Left renal pelvis (tissue), 4 donors: Measurements from ENCODE around the gene IL19. TPM values are rescaled to one million over a fixed set of nuclear protein-coding genes. Genes with fewer than 3 reads are reported as not detected.
"Not testable (repeated sequence)": the region's sequence is repeated elsewhere in the genome, so short reads cannot be mapped to it uniquely, and the experiment has no call there.

Experiments
- DNase-seq, 4 donors: peaks; one replicate each; pipeline ENCODE4 v3.0.0-alpha.2; 2013; ENCODE audit warnings: low read depth in 4 of 4, low spot score in 3 of 4
- polyA plus RNA-seq, 4 donors: library from polyadenylated mRNA; unstranded; fragments of 120-200 nt; gene quantifications; one replicate each; pipeline ENCODE4 v1.2.1, GENCODE V29; 2013; ENCODE audit not compliant: insufficient read length in 4 of 4

IL19 gene
- polyA plus RNA-seq, 4 donors = 0.56 to 0.96 (median 0.88) TPM; not detected in 1

DNA sequence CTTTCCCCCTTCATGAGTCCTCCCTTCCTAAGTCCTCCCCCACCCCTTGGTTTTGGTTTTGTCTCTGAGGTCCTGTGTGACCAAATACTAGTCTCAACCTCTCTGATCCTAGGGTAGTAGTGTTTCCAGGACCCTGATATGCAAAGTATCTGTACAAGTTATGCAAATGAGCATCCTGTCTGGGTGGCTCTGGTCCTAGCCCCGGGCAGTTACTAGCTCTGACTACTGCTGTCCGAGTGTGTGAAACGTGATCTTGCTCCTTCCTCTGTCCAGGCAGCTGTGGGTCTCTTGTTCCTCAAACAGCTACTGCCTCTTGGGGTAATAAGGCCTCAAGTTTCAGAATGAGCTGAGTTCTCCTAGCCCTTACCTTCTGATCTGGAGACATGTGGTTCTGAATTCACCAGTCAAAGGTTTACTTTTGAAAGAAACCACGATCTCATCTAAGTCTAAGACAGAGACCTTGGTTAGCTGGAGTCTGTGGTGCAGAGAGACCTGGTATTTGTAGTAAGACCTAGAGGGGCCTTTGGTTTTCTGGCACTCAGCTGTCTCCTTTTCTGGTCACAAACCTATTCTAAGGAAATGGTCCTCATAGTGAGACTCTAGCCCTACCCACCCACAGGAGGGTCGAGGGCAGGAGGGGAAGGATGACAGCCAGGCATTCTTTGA lies 31.0 kb upstream of the IL19 start:
- DNase-seq = no peak

DNA sequence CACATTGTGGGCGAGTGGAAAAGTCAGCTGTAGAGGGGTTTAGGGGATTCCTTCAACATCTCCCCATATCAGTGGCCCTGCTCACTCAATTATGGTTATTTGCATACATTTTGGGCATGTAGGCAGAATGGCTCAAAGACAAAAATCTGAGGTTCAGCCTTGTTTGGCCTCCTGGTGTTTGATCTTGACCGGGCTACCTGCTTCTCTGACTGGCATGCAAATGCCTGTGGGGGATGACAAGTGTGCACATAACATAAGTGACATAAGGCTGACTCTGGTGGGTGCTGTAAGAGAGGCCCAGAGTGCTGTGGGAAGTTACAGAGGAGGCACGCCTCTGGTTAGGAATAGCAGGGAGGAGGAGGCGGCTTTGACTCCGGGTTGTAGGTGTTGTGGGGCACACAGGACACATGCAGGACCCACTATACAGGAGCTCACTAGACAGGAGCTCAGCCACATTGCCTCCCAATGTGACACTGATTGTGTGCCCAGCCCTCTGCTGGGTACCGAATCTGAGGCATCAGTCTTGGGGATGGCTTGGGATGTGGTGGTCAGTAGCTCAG lies 29.4 kb upstream of the IL19 start:
- no peak for DNase-seq

DNA sequence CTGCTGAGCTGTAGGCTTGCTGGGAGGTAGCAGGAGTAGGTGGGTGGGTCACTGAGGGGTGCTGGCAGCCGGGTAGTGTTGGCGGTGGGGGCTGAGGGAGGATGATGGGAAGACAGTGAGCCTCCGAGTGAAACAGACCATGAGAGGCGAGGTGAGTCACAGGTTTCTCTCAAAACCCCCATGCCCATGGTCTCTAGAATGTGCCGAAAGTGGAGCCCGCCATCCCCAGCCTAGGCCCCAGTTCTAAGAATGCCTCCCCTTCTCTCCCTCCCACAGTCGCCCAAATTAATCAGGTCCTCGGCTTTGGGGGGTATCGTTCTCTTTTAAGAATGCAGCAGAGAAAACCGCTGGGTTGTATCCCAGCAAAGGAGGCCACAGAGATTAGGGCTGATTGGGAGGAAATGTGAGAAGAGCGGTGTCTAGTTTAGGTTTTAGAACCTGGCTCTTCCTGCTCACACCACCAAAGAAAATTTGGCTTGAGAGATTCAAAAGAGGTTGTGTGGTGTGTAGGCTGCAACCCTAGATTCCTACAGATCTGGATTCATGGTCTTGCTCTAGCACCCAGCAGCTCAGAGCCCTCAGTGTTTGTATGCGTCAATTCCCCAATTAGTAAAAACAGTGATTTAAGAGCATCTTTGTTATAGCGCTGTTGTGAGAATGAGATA lies 27.7 kb upstream of the IL19 start:
- no peak for DNase-seq

DNA sequence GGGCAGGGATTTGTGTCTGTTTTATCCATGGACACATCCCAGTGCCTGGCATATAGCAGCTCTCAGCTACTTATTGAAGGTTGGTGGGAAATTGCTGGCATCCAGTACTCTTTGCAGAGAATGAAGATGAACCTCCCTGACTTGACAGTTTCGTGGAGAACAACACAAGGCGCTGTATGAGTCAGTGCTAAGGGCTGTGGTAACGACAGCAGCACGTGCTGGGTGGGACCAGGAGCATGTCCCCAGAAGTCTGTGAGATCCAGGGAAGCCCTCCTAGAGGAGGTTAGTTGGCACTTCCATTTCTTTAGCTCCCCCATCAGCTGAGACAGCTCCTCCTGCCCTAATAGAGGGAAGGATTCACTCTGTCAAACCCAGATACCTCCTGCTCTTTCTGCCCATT lies 25.9 kb upstream of the IL19 start:
- DNase-seq = no peak

DNA sequence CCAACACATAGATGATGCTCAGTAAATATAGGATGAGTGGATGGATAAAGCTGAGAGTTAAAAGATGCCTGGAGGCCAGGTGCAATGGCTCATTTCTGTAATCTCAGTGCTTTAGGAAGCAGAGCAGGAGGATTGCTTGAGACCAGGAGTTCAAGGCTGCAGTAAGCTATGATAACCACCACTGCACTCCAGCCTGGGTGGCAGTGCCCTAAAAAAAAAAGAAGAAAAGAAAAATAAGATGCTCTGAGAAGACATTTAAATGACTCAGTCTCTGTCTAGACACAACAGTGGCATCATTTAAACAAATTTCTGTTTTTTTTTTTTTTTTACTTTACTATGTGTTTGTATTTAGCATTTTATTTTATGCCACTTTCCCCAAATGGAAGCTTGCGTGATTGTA lies 25.3 kb upstream of the IL19 start:
- DNase-seq = no peak

DNA sequence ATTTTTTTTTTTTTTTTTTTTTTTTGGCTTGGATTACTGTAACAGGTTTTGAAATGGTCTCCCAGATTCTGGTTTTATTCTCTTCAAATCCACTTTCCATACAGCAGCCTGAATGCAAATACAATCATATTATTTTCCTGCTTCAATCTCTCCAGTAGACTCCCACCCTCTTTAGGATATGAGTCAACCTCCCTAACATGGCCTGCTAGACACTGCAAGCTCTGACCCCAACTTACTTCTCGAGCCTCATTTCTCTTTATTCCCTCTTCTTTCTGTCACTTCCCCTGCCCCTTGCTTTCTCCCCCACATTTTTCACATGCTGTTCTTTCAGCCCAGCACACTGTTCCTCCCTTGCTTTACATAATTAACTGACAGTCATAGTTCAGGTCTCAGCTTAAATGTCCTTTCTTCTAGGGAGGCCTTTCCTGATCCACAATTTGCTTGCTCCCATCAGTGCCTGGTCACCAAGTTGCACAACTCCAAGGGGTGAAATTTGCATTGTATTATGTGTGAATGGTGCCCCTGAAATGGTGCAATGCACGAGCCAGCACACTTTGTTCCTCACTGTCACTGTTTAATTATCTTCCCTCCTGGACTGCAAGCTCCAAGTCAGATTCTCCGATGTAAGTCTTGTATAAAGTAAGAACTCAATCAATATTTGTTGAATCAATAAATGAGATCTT lies 22.1 kb upstream of the IL19 start:
- DNase-seq = no peak

DNA sequence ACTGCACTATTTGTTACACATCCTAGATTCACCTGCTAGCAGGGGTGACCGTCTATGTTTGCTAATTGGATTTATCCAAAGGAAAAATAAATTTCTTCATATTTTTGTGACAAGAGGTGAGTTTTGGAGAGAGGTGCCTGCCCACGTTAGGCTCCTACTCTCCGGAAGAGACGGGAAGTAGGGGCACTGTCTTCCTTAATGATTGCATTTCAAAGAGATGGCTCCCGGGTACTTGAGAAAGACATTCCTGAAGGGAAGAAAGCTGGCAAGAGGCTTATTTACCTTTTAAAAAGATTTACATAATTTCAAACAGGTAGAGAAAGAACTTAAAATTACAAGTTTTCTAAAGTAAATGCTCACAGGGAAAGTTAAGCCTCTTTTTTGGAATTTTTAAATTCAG lies 18.7 kb upstream of the IL19 start:
- DNase-seq = no peak

DNA sequence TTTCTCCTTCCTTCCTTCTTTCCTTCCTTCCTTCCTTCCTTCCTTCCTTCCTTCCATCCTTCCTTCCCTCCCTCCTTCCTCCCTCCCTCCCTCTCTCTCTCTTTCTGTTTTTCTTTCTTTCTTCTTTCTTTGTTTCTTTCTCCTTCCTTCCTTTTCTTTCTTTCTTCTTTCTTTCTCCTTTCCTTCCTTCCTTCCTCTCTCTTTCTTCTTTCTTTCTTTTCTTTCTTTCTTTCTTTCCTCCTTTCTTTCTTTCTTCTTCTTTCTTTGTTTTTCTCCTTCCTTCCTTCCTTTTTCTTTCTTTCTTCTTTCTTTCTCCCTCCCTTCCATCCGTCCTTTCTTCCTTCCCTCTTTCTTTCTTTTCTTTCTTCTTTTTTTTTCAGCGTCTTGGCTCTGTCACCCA lies 18.1 kb upstream of the IL19 start:
- no peak for DNase-seq

DNA sequence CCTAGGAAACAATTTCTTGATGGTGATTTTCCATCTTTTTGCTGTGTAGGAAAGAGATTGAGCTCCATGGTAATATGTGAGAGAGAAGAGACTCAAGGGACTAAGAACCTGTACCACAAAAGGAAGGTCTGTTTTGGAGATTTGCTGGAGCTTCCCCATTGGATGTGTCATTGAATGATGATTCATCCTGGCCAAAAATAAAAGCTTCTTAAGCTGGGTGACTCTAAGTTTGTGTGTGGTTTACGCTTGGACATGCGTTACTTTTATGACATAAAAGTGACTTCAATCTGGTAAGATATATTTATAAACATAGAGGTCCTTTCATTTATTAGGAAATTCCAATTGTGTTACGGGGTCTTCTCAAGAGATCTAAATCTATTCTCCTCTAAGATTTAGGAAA lies 17.4 kb upstream of the IL19 start:
- DNase-seq = no peak

DNA sequence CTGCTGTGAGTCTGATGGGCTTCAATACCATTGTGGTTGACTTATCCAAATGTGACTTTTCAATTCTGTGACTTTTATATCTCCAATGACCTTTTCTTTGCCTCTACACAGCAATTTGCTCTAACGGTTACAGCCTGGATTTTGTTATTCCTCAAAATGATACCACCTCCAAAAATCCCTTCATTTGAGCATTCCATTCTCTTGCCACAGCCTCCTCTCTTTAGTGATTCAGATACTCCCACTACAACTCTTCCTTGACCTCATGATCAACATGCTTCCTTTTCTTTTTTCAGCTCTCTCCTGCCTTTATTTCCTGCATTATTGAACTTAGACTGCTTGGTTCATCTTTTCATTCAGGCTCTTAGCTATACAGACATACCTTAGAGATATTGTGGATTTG lies 16.6 kb upstream of the IL19 start:
- no peak for DNase-seq

DNA sequence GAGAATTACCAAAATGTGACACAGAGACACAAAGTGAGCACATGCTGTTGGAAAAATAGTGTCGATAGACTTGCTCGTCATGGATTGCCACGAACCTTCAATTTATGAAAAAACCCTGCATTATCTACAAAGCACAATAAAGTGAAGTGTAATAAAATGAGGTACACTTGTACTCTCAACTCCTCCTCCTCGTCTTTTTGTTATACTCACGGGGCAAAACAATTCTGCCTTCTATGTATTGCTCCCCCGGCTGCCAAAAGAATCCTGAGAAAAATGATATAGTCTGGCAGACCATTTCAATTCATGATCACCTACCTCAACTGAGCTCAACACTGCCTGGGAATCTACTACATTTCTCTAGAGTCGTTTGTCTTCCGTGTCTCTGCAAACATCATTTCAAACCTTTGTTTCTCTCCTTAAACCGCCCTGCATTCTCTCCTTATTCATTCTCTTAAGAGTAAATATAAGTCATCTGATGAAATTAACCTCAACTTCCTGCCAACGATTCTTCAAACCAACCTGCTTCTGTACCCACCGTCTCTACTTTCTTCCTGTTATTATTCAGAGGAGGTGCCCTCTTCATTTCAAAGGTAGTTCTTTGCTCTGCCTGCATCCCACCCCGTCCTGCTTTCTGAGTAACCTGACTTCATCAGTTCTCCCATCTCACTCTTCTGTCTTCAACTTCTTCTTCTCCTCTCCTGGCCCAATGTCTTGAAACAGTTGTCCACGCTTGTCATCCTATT lies 12.9 kb upstream of the IL19 start:
- DNase-seq = no peak

DNA sequence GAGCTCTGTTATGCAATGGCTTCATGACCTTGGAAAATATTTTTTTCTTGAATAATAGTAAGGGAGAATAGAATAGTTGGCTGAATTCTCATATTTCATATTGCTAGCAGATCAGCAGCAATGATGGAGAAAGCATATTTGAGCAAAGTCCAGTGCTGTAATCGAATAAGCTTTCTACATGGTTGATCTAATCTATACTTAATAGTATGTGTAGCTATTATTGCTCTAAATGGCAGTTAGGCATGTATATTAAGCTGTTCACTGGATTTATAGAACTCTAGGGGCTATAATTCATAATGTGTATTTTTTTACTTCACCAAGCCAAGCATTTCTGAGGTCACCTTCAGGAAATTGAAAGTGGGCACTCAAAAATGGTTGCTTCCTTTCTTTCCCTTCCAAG lies 10.0 kb upstream of the IL19 start:
- DNase-seq = no peak

DNA sequence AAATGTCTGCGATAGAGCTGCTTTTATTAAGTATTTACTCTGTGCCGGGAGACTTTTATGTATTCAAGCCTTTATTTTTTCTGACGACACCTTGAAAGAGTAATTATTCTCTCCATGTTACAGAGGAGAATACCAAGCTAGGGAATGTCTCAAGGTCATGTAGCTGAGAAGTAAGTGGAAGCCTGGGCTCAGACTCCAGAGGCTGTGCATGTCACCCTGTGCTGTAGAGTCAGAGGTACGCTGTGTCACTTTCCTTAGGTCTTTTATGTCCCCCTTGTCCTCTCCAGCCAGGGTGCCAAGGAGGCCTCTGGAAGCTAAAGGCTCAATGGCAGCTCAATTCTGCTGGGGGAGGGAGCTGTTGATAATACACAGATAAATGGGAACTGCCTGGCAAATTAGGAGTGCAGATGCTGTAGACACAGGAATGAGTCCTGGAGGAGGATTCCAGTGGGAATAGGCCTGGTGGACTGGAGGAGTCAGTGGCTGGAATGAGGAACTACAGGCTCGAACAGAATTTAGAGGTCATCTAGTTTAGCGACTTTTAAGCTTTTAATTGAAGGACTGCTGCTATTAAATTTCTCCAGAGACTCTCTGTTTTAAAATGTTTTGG lies 9.3 kb upstream of the IL19 start:
- no peak for DNase-seq

DNA sequence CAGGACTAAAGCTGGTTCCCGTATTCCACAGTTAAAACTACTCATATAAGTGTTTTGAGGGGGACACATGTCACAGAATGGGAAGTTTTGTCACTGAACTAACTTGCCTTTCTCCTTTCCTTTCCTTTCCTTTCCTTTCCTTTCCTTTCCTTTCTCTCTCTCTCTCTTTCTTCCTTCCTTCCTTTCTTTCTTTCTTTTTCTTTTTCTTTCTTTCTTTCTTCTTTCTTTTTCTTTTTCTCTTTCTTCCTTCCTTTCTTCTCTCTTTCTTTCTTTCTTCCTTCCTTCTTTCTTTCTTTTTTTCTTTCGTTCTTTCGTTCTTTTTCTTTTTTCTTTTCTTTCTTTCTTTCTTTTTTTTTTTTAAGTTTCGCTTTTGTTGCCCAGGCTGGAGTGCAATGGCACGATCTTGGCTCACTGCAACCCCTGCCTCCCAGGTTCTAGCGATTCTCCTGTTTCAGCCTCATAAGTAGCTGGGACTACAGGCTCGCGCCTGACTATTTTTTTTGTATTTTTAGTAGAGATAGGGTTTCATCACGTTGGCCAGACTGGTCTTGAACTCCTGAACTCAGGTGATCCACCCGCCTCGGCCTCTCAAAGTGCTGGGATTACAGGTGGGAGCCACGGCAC lies 7.7 kb upstream of the IL19 start:
- DNase-seq = not testable (repeated sequence)

DNA sequence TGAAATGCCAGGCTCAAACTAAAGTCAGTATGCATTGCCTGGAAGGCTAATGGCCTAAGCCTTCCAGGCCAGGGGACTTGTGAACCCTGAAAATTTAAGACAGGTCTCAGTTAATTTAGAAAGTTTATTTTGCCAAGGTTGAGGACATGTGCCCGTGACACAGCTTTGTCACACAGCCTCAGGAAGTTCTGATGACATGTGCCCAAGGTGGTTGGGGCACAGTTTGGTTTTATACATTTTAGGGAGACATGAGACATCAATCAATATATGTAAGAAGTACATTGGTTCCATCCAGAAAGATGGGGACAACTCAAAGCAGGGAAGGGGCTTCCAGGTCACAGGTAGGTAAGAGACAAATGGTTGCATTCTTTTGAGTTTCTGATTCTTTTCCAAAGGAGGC lies 4.8 kb upstream of the IL19 start:
- DNase-seq = not testable (repeated sequence)

DNA sequence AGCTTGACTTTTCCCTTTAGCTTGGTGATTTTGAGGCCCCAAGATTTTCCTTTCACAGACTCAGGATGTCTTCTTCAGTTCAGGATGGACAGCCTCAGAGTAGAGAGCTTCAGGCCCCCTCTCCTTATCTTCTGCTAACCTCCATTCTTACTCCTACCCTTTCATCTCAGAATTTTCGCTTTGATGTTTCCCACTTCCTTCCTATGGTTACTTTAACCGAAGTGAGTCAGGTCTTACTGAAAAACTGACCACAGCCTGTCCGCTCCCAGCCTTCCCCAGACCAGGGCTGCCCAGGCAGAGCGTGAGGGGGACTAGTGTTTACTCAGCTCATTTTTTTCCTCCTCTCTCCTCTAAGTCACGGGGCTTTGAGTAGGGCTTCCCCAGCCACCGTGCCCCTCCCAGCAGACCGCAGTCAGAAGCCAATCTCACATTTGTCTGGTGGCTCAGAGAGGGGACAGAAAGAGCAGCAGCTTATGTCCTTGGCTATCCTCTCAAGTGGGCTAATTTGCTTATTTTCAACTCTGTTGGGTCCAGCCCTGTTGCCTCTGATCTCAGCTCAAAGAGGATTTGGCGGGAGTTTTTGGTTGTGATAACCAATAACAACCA lies 4.2 kb upstream of the IL19 start:
- no peak for DNase-seq

DNA sequence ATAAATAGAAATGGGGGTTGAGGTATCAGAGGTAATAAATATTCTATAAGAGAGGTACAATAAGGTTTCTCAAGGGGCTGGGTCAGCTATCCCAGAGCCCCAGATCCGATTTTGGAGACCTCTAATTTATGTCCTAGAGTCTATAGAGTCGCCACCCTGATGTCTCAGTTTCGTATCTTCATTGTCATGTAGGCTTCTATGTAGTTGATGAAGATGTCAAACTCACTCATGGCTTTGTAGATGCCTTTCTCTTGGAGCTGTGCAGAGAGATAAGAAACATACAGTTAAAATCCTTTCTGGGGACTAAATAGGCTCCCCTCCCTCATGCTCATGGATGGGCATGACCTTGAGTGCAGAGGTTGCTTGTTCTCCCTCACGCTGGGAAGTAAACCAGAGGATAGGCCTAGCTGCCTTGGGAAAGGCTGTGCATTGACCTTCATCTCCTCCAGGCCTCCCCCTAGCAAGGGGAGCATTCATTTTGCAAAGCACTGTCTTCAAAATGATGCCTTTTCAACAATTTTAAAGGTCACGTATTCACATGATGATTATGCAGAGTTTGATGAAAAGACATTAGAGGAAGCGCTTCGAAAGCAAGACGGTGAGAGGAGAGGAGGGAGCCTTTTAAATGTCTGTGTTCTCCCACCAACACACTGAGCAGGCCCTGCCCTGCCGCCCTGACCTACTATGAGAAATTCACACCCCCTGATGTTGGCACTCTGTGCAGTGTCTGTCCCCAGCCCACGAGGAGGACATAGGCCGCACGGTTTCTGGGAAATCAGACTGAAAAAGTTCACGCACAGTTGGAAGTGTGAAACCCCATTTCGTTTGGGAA lies 1.9 kb upstream of the IL19 start:
- no peak for DNase-seq

DNA sequence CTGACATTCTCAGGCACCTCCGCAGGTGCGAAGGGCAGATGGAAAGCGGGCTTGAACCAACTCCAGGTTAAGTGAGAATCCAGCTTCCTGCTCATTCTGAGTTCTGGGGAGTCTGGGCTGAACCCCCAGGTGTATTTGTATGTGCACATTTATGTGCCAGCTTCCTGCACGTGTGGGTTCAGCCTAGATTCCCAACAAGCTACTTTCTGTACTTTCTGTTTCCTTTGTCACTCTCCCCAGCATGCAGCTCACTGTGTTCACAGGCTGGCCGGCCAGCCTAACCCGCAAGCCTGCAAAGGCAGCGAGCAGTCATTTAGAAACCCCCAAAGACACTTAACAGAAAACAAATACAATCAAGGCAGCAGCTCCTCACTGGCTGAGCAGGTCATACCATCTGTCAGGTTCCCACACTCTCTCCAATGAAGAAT lies 1.3 kb upstream of the IL19 start:
- no peak for DNase-seq

DNA sequence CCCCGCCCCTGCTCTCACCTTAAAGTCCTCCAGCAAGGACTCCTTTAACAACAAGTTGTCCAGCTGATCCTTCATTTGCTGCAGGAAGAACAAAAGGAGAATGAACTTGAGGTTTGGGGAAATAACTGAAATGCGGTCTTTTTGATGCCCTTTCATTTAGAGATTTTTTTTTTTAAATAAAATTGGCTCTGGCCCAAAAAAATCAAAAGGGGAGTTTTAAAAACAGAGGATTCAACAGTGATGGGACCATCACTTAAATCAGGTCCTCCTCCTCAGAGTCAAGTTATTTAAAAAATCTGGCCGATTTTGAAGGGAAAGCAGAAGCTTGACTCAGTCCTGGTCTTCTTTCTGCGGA lies 742 bp downstream of the IL19 start:
- DNase-seq = no peak
